Right ventricle myocardium inferior (tissue), 1 donor: ENCODE measurements around the gene CDC14A. TPM values are rescaled to one million over a fixed set of nuclear protein-coding genes. Genes with fewer than 3 reads are reported as not detected.

Source experiments
- ATAC-seq: fragments of 200-7000 bp; cut with Tn5 transposase; one replicate; pipeline ENCODE4 v1.9.1; 2020; ENCODE audit warnings: mild to moderate bottlenecking, moderate library complexity
- DNase-seq: peaks from one replicate; pipeline ENCODE4 v3.0.0; 2021; ENCODE audit errors: missing footprints
- intact Hi-C: fragments of 100-400 bp; cut with DNase I; formaldehyde crosslinking; loops from one replicate; pipeline ENCODE4 v1.11.0; 2022
- total RNA-seq: library from RNA; stranded (reverse); fragmentation: NEBNext Ultra II Directional; extraction: Animal tissue kit (Norgen Biotek cat#: 25700); gene quantifications from one replicate; pipeline ENCODE4 v1.2.1, GENCODE V29; 2021
- donor health status: DM: no; HTN: yes; CAD: no; lungs with severe emphysema.

The CDC14A gene
- total RNA-seq, 1 donor from 2014 or later, result 2.7 TPM

DNA sequence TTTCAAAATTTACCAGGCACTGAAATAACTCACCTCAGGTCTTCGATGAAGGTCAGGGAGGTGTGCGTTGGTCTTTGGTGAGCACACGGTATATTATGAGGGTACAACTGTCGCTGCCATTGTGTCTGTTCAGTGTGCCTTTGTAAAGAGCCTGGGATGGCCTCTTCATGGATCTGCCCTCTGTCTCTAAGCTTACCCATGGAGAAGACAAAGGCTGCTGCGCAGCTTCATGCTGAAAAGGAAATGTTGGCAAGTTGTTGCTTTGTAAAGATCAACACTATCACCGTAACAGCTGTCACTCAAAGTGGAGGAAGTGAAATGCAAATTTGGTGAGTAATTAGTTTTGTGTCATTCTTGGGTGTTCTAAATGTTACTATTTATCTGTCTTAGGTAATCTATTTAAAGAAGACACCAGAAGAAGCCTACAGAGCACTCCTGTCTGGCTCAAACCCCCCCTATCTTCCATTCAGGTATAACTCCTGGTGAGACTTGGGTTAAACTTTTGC lies 71.6 kb downstream of the CDC14A start:
- intact Hi-C loops, result no loop called here
- DNase-seq (no peak), ATAC-seq (no peak)

DNA sequence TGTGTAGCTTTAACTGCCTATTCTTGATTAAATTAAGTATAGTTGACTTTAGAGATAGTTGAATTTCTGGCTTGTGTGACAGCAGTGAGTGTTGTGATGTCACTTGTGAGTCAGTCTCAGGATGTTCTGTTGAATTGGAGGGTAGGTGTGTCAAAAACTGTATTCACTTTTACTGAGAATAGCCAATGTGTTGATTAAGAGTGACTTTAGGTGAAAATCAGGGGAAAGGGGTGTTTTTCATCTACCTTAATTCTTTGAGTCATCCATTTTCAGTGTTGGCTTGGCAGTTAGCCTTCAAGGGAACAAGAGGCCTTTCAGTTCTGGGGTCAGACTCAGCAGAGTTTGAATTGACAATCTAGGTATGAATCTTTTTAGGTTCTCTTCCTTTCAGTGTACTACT lies 75.9 kb downstream of the CDC14A start:
- no peak for ATAC-seq
- no peak for DNase-seq
- intact Hi-C loops, result no loop called here

DNA sequence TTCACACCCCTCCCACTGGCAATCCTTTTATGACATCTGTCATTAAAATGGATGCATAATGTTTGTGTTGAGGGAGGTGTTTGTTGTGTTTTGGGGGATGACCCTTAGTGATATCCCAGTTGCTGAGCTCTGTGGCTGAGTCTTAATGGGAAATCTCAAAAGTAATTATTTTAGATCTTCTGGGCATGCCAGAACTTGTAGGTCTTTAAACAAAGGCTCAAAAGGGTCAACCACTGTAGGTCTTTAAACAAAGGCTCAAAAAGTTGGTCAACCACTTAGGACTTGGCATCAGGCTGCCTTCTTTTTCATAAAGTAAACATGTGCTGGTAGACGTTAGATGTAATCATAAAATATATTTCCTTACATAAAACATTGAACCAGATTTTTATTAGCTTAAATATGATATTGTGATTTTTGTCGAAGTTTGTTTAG lies 78.0 kb downstream of the CDC14A start:
- DNase-seq (no peak), ATAC-seq (no peak)
- intact Hi-C loops, result no loop called here

DNA sequence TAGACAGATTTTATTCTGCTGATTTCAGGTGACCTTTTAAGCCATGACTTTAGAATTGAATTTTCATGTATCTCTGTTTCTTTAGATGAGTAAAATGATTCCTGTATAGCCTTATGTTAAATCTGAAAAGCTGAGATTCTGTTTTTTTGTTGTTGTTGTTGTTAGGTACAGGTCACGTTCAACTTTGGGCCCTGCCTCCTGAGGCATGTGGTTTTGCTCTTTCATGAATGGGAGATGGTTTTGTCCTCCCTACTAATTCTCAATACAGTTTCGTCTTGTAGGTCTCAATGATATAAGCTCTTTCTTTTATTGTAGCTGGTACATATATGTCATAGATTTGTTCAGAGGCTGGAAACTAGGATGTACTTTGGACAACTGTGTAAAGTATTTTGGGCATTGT lies 79.6 kb downstream of the CDC14A start:
- ATAC-seq (no peak), DNase-seq (no peak)
- intact Hi-C loops, result no loop called here

DNA sequence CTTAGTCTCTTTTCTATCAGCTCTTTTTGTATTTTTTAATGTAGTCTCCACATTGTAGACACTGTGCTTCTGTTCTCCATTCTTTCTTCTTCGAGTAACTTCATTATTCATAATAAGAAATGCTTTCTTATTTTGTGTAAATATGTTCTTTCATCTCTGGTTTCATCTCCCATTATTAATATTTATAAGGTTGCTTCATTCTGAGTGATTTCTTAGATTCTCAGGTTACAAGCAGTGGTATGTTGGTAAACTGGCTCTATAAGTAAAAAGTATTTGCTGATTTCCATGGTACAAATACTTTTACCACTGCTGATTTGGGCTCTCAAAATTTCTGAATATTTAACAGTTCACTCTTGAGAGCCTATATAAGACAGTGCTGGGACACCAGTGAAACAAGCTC lies 81.3 kb downstream of the CDC14A start:
- ATAC-seq (no peak), DNase-seq (no peak)
- intact Hi-C loops, result no loop called here

DNA sequence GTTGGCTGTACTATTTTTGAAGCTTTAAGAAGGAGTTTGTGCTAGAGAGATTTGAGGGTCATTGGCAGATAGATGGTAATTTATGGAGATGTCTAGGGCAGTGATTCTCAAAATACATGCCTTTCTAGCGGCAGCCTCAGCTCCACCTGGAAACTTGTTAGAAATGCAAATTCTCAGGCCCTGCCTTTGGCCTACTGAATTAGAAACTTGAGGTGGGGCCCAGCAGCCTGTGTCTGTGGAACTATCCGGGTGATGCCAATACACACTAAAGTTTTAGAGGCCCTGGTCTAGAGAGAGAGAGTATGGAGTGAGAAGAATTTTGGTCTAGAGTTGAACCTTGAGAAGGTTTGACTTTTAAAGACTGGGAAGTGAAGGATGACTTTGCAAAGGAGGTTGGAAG lies 82.5 kb downstream of the CDC14A start:
- intact Hi-C loops, result no loop called here
- ATAC-seq, result no peak
- no peak for DNase-seq

DNA sequence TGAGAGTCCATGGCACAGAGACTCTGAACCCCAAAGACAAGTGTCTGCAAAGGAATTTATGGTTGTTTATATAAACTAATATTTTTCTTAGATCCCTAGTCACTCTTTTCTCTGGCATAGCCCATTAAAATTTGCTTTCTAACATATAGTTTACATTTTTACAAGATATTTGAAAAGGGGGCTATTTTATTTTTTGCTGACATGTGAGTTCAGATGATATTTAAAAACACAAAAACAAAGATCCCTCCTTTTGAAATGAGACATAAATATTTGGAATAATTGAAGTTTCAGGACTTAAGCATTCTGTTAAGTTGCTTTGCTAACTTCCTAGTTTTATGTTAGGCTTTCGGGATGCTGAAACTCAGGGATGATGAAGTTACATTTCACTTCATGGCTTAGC lies 86.1 kb downstream of the CDC14A start:
- DNase-seq (no peak), ATAC-seq (no peak)
- intact Hi-C loops, result no loop called here

DNA sequence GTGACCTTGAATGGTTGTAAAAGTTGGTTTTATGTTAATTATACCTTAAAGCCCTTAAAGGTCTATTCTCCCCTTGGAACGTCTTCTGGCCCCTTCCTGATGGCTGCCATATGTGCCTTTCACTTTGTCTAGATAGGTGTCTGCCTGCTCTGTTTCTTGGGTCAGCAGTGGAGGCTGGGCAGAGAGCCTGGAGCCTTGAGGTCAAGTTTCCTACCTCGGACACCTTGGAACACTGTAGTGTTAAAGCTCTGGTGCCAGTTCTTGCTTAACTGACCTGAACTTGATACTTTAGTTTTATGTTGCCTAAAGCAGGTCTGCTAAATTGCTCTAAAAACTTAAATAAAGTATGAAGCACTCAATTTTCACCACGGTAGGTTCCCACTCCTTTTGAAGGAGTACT lies 86.5 kb downstream of the CDC14A start:
- DNase-seq (no peak), ATAC-seq (no peak)
- intact Hi-C loops, result no loop called here

DNA sequence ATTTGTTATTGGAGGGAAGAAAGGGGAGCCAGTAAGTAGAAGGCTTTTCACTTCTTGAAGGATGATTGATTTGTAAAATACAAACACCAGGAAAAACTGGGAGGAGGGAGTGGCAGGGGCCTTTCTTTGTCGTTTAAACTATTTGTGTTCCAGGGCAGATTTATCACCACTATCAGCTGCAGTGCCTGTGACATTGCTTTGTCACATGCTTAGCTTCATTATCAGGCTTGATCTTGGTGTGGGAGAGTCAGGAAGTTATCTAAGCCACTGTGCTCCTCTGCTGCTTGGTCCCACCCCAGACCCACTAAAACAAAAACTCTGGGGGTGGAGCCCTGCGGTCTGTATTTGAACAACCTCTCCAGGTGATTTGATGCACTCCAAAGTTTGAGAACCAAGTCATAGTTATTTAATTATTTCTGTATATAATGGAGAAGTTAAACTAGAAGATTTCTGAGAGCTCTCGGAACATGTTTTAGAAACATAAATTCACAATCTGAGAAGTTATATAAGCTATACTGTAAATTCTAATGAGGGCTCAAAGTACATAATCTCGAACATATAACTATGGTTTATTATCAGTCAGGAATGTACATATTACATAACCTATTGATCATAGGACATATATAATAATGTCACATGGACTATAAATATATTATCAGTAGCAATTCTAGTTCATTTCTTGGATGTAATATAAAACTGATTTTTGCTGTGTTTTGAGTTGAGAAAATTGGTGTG lies 87.9 kb downstream of the CDC14A start:
- no peak for ATAC-seq
- DNase-seq, result no peak

DNA sequence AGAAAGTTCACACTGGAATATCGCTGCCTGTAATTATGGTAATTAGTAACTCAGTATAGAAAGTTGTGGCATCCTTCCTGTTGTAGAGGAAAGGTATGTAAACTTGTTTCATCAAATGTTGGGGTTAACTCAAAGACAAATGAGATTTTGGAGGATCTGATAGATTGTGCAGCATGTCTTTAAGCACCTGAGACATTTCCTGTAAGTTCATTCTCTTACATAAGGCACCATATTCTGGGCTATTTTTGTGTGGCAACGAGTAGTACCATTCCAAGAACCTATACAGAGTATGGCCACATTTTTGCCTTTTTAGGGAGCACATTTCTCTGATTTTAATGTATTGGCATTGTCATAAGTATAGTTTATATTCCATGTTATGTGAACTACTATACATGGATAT lies 88.8 kb downstream of the CDC14A start:
- DNase-seq (no peak), ATAC-seq (no peak)
- intact Hi-C loops, result loop anchor here (5.0 kb wide), 1 partner anchor 89 kb away; the partner anchor contains the start of gene CDC14A

More for the DNA sequence above, 87.9 kb downstream of the CDC14A start:
- intact Hi-C loops, result loop anchor here (5.0 kb wide), 1 partner anchor 88 kb away; the partner anchor contains the start of gene CDC14A

DNA sequence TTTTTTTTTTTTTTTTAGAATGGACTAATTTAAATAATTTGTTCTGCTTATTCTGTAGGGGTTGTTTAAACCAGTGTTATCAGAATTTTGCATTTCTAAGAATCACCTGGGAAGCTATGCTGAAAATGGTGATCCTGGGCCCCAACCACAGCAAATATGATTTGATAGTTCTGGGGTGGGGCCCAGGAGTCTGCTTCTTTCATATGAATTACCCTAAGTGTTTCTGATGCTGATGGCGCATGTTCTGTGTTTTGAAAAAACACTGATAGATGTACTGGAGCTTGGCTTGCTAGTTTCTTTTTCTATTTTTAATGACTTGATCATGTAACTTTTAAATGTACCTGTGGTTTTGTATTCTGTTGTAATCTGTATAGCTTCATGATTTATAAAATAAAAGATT lies 89.3 kb downstream of the CDC14A start:
- ATAC-seq (no peak), DNase-seq (no peak)
- intact Hi-C loops, result loop anchor here (5.0 kb wide), 1 partner anchor 89 kb away; the partner anchor contains the start of gene CDC14A

DNA sequence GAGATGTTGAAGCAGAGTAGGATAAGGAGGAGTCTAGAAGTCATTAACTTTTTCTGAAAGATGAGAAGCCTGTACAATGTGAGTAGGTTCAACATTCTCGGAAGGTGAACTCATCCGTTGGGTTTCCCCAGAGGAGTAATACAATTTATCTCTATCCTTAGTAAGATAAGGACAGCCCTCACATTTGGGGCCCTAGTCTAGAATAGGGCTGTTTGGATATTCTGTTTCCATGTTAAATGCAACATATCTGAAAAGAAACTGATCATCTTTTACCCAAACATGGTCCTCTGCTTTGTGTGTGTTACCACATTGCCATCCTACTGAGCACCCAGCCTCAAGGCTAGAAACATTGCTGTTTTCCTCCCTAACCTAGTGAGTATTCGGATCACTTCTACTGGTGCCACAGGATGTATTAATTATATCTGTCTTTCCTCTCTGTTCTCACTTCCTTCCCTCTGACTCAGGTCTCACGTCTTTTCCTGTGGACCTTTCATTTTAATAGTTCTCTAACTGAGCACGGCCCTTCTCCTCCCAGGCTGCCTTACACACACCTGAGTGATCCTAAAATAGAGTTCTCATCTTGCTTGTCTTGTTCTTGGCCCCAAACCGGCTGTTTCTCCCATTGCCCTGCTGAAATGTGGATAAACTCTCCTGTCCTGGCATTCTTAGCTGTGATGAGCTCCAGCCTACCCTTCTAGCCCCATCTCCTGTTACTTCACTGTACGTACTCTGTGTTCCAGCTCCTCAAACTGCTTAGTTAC lies 91.7 kb downstream of the CDC14A start:
- DNase-seq (no peak), ATAC-seq (no peak)
- intact Hi-C loops, result loop anchor here (5.0 kb wide), 1 partner anchor 92 kb away; the partner anchor contains the start of gene CDC14A

DNA sequence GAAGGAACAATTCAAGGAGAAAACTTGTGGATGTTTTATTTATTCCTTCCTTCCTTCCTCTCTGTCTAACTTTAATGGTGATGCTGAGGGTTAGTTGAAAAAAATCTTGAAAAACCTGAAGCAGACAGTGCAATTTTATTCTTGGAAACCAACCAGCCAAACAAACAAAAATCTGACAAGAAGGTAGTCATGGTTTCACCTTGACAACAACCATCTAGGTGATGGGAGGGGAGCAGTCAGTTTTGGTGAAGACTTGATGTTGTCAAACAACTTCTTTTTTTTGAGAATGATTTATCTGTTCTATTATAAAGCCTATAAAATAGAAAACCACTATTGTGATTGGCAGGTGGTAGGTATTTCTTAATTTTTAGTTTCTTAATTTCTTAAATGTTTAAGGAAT lies 93.3 kb downstream of the CDC14A start:
- DNase-seq (no peak), ATAC-seq (no peak)
- intact Hi-C loops, result no loop called here

DNA sequence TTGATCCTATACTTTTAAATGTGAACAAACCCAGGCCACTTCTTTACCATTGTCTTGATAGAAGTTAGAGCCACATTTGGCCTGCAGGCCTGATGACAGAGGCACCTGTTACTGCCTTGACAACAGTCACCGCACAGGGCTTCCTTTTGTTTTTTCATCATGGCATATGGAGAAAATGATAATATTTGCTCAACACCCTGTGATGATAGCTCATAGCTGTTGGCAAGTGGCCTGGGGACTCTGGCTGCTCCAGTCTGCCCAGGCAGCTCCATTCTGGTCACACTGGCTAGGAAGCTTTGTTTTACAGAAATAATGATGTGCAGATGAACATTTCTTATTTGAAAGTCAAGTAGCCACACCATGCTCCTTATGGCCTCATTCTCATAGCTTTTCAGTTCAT lies 96.1 kb downstream of the CDC14A start:
- ATAC-seq (no peak), DNase-seq (no peak)
- intact Hi-C loops, result no loop called here

DNA sequence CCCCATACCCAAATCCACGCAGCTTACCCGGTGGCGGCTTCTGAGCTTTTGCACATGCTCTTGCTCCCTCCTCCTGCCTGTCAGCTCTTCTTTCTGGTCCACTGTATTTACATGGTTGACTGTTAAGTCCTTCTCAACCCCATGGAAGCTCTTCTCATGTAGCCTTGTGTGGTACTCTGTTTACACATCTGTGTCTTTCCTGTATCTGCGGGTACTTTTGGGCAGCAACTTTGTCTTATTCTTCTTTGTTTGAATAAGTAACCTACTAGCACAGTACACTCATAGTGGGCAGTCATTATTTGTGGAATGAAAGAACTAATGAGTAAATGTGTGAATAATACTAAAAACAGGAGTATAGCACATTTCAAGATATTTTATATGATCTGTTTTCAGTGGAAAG lies 97.2 kb downstream of the CDC14A start:
- intact Hi-C loops, result no loop called here
- no peak for ATAC-seq
- no peak for DNase-seq

DNA sequence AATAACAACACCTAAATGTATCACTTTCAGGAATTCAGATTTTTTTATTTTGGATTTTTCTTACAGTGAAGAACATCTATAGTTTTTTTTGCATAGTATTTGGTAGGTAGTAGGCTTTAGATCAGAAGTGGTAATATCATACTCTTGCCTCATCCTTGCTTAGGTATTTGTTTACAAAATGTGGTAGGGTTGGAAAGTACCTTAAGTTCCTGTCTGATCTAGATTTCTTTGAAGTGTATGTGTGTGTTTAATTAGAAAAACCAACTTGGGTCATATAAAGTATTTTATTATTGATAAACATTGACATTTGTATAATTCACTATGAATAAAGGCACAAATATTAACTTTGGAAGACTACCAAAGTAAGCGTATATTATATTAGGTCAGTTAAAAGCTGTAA lies 100.3 kb downstream of the CDC14A start:
- intact Hi-C loops, result loop anchor here (10.0 kb wide), 1 partner anchor 168 kb away; no protein-coding TSS in a partner anchor
- ATAC-seq (no peak), DNase-seq (no peak)

DNA sequence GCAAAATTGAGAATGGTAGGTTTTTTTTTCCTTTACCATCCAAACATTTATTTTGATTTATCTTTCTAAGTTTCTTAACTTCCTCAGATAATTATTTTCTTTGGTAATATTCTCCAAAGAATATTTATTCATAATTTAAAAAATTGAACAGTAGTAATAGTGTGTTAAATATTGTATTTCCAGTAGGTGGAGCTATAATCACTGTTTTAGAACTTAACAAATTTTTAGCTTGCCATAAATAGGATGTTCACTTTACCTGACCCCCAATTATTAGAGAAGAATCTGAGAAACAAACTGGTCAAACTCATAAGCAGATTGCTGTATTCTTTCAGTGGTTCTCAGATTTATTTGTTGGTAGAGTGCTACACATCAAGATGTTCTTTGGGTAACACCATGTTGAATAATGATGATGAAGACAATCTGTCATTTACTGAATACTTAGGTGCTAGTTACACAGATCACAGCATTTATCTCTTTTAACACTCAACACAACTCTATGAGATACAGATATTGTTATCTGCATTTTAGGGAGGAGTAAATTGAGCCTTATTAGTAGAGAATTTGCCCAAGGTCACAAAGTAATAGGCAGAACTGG lies 103.3 kb downstream of the CDC14A start:
- no peak for ATAC-seq
- intact Hi-C loops, result loop anchor here (5.0 to 10.0 kb wide), 3 partner anchors 103 to 648 kb away; partner anchors contain the start of gene CDC14A

DNA sequence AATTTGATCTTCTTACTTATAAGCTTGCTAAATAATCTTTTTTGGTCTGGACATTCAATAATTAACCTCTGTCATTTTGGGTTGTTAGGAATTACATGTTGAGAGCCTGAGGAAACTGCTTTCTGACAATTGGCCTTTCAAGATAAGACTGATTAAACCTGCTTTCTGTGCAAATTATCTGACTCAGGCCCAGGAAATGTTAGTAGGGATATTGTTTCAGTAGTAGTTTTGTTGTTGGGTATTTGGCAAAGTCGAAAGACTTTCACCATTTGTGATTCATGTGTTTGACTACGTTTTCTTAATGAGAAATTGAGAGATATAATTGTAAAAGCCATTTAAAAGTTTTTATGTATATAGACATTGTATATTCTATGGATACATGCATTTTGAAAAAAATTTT lies 104.6 kb downstream of the CDC14A start:
- ATAC-seq (no peak), DNase-seq (no peak)
- intact Hi-C loops, result loop anchor here (5.0 to 10.0 kb wide), 3 partner anchors 105 to 650 kb away; partner anchors contain the start of gene CDC14A

More for the DNA sequence above, 103.3 kb downstream of the CDC14A start:
- no peak for DNase-seq

DNA sequence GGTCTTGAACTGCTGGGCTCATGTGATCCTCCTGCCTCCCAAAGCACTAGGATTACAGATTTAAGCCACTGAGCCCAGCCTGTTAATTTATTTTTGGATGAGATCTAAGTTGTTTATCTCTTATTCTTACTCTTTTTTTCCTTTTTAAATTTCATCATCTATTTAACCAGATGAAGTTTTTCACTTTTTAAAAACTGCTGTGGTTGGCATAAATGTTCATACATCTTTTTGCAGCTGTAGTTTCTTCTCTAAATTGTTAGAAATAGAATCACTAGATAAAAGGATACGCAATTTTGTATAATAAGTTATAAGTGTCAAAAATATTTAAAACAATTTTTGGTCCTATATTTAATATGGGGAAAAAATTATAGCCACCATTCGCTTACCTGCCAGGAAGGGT lies 105.4 kb downstream of the CDC14A start:
- ATAC-seq, result no peak
- intact Hi-C loops, result loop anchor here (5.0 to 10.0 kb wide), 3 partner anchors 105 to 650 kb away; partner anchors contain the start of gene CDC14A

More for the DNA sequence above, 105.4 kb downstream of the CDC14A start:
- DNase-seq, result no peak
